ENCODE data around the gene ZNF283.
"Not testable (repeated sequence)": the region's sequence is repeated elsewhere in the genome, so short reads cannot be mapped to it uniquely, and the experiment has no call there.

- TF ChIP-seq POLR2A, CTCF (IDR thresholded peaks at IDR 0.05): not testable (repeated sequence)
Measured at GRCh38 chr19:43824572-43824971, 2.5 kb upstream of the ZNF283 start.

Measured in sigmoid colon (tissue), 3 donors.